GM10847 (cell line): ENCODE measurements around the gene GNAI2.

Source experiments
- POLR2A ChIP-seq: IDR thresholded peaks from 2 replicates; pipeline ENCODE4 v1.6.1; 2011; ENCODE audit not compliant: insufficient read length; ENCODE audit errors: extremely low read depth

GNAI2 gene

GRCh38 chr3:50213373-50213772 lies 22.6 kb upstream of the GNAI2 start:
- TF ChIP-seq POLR2A, result no peak

DNA sequence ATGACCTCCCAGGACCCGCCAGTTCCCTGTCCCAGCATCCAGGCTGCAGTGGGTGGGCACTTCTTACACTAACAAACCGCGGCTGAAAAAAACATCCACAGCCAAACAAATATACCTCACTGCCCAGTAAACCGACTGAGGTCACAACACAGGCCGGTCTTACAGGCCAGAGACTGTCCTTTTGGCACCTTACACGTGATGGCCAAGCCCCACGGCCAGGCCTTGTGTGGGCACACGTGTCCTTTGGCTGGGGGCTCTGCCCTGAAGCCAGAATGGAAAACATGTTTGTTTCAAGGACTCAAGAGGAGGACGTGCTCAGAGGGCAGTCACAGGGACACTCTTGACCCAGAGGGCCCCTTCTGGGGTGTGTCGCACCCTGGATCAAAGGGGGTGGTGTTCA lies 21.2 kb upstream of the GNAI2 start:
- no peak for TF ChIP-seq POLR2A

- TF ChIP-seq POLR2A, result no peak
These were observed 20.5 kb upstream of the GNAI2 start for GRCh38 chr3:50215529-50215928.

- TF ChIP-seq POLR2A, result no peak
These were observed 18.3 kb upstream of the GNAI2 start for GRCh38 chr3:50217681-50218080.

GRCh38 chr3:50218448-50218847 lies 17.6 kb upstream of the GNAI2 start:
- no peak for TF ChIP-seq POLR2A

DNA sequence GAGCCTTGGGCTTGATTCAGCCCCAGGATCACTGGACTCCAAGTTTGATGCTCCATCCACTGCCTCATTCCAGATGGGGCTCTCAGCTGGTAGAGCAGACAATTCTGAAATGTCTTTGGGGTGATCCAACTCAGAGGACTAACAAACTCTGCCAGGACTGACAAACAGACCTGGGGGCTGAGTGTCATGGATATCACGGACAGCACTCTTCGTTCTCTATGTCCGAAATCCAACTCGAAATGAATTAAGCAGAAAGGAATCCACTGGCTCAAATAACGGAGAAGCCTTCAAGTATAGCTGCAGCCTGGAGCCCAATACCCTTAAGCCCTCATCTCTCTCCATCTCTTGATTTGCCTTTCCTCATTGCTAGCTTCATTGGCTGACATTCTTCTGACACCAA lies 16.7 kb upstream of the GNAI2 start:
- no peak for TF ChIP-seq POLR2A

DNA sequence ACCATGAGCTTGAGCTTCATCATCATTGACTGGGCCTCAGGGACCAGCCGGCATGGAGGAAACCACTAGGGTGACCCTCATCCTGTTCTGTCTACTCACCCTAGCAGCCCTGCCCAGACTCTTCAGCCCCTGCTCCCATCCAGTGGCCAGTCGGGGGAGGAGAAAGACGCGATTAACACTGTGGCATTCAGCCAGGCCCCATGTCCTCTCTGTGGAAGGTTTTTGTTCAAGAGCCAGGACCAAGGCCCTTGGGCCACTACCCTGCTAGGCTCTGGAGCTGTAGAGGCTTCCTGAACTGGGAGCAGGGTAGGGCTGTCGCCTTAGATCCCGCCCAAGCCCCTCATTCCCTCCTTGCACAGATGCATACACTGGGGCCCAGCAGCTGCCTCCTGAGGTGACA lies 15.9 kb upstream of the GNAI2 start:
- TF ChIP-seq POLR2A, result no peak

- no peak for TF ChIP-seq POLR2A
These were observed 15.0 kb upstream of the GNAI2 start for GRCh38 chr3:50221051-50221410.

GRCh38 chr3:50221411-50222168 lies 14.4 kb upstream of the GNAI2 start:
- TF ChIP-seq POLR2A, result no peak

DNA sequence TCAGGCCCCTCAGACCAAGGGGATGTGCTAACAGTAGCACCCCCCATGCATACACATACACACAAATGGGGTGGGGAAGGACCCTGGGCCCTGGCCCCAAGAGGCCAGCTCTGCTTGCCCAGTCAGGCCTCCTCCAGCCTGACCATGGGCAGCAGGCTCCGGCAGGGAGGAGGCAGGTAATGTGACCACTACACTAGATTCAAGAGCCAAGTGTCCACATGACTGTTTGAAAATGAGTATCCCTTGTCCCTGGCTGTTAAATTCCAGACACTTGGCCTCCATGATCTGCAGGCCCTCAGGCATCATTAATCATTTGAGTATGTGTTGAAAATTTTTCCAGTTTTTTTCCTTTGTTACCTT lies 13.9 kb upstream of the GNAI2 start:
- TF ChIP-seq POLR2A, result no peak

- no peak for TF ChIP-seq POLR2A
These were observed 11.4 kb upstream of the GNAI2 start for GRCh38 chr3:50224639-50225038.

GRCh38 chr3:50226888-50227389 lies 9.1 kb upstream of the GNAI2 start:
- no peak for TF ChIP-seq POLR2A

DNA sequence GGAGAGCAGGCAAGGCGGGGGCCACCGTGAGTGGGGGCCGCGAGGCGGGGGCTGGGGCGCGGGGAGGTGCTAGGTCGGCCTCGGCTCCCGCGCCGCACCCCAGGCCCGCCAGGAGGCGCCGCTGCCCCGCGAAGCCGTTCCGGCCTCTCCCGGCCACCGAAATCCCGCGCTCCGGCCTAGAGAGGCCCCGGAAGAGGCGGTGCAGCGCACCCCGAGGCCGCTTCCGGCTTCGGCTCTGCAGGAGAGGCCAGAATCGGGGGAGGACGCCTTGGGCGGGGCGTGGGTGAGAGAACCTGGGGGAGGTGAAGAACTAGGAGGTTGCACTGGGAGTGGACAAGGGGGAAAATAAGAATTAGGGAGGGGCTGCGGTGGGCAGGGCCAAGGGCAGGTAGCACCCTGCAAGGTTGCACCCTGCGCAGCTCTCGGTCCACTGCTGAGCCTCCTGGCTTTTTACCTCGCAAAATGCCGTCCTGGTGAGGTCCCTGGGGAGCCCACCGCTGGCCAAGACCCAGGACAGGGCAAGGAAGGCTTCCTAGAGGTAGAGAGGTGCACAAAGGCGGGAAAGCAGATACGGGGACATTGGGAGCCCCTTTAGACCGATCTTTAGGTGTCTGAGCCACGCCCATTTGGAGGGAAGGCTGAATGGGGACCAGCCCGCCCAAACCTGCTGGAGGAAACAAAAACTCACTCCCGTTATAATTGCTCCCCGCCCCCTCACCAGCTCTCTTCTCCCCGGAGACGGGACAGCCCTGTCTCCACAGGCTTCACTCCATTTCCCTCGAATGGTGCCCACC lies 8.4 kb upstream of the GNAI2 start:
- peak; percentile 55 for TF ChIP-seq POLR2A

DNA sequence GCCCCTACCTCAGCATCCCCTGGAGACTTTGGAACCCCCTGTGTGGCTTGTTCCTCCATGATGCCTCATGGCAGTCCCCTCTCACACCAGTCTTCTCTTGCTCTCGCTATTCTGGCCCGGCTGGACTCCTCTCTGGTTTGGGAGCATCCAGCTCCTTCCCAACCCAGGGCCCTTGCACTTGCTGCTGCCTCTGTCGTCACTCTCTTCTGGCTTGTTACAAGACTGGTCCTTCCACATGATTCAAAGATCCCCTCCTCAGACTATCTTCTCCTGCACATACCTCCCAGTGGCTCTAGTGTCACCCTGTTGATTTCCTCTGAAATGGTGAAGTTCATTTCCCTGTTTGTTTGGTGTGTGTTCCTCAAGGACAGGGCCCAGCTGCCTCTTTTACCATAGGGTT lies 6.5 kb upstream of the GNAI2 start:
- no peak for TF ChIP-seq POLR2A

DNA sequence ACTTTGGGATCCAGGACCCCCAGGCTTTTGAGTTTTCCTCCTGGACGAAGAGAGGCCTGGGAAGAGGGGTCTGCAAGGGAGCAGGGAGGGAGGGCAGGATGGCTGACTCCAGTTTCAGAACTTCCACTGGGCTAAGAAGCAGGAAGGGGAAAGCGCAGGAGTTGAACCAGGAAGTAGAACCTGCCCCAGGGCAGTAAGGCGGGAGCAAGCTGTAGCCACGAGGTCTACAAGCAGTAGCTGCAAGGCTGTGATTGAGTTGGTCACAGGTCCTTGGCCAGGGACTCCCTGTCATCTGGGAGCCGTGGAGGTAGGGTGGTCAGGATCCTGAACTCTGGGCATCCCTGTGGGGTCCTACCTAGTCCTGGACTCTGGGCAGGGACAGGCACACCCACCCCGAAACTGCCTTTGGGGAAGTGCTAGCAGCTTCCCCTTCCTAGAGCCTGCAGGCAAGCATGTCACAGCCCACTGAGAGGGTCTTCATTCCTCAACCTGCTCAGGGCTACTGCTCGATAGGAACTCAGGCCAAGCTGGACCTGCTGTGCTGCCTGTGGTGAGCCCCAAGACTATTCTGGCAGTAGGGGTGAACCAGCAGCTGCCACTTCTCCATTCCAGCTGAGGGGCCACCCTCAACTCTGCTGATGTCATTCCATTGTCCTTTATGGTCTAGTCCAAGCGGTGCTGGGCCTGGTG lies 5.8 kb upstream of the GNAI2 start:
- TF ChIP-seq POLR2A, result no peak

DNA sequence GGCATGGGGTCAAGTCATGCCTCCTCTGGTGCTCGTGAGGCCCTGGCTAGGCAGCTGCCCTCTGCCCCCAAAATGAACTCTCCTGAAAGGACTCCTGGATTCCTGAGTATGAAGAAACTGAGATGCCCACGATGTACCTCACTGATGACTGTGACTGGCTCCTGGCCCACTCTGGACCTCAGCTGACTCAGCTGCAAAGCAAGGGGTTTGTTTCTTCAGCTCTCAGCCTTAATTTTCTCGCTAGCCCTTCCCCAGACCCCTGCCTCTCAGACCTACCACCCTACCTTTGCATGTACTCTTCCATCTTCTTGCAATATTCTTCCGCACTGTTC lies 5.2 kb upstream of the GNAI2 start:
- TF ChIP-seq POLR2A, result no peak
